GM12892 (cell line): ENCODE data around the gene ZNG1E.
"Not testable (repeated sequence)": the region's sequence is repeated elsewhere in the genome, so short reads cannot be mapped to it uniquely, and the experiment has no call there.

ENCODE experiments used
- POLR2A ChIP-seq: IDR thresholded peaks from 2 replicates; pipeline ENCODE4 v1.6.1; 2011; ENCODE audit warnings: low read depth, low read length, control low read depth
- POLR2AphosphoS5 ChIP-seq: IDR thresholded peaks from 2 replicates; pipeline ENCODE4 v1.6.1; 2011; ENCODE audit warnings: low read depth, low read length, control low read depth
- TAF1 ChIP-seq: IDR thresholded peaks from 2 replicates; pipeline ENCODE4 v1.6.1; 2011; ENCODE audit warnings: low read depth, mild to moderate bottlenecking, control low read depth, low read length, borderline replicate concordance

DNA sequence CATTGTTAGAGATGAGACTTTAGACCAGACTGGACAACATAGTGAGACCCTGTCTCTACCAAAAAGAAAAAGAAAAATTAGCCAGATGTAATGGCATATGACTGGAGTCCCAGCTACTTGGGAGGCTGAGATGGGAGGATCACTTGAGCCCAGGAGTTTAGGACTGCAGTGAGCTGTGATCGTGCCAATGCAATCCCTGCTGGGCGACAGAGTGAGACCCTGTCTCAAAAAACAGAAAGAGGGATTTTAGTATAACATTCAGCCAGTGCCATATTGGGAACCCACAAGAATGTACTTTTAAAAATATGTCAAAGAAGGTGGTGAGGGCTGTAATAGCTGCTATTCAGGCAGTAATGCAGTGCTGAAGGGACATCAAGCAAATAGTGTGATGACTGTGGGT is 2.1 kb upstream of the ZNG1E start:
- TF ChIP-seq POLR2AphosphoS5, POLR2A, TAF1: not testable (repeated sequence)
